Activated T-cell treated with anti-CD3 and anti-CD28 coated beads for 4 hours (primary cell): ENCODE measurements around the gene KLF2.
"Not testable (repeated sequence)": the region's sequence is repeated elsewhere in the genome, so short reads cannot be mapped to it uniquely, and the experiment has no call there.

ENCODE experiments used
- DNase-seq: peaks from one replicate; pipeline ENCODE4 v3.0.0-alpha.2; 2020

KLF2 gene

DNA sequence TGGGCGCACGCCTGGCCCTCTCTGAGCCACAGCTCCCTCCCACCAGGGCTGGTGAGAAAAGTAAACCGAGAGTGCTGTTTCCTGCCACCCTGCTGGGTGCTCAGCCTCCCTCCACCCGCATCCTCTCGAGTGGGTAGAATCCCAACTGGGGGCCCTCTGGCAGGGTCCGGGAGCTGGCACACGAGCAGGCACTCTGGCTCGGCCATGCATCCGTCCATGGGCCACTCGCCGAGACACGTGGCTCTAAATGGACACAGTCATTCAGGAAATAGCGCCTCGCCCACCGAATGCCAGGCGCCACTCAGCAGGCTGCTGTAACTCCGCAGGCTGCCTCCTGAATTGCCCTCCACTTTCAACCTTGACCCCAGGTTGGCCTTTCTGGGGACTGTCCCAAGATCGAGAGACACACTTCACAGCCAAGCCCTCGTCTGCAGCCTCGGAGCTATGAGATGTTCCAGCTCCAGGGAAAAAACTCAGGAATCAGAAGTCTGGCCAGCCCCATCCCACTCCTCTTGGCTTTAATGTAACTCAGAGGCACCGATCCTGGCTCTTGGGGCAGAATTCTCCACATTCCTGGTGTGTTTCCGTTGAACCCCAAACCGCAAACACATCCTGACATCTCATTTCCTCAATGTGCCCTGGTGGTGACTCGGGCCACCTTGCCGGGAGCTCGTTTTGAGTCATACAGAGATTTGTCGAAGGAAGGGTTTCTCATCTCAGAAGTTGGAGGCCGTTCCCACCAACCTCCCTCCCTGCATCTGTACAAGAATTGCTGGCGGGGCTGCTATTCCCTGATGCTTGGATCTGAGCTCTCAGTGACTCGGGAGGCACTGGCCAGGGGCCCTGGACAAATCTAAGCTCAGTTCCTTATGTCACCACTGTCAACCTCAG, 14.1 kb downstream of the KLF2 start:
- no peak for DNase-seq

DNA sequence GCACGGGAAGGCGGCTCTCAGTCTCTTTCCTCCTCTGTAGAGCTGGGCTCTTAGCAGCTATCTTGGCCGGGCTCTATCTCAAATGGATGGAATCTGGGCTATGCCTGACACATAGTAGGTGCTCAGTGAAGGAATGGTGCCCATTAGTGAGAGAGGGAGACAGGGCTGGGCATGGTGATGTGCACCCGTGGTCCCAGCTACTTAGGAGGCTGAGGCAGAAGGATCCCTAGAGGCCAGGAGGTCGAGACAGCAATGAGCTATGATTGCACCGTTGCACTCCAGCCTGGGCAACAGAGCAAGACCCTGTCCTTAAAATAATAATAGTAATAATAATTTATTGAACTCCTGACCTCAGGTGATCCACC, 14.7 kb downstream of the KLF2 start:
- no peak for DNase-seq

- DNase-seq: no peak
Observed at GRCh38 chr19:16340092-16340491, 15.5 kb downstream of the KLF2 start.

- DNase-seq: no peak
Observed at GRCh38 chr19:16340654-16341053, 16.0 kb downstream of the KLF2 start.

- no peak for DNase-seq
Observed at GRCh38 chr19:16342002-16342715, 17.5 kb downstream of the KLF2 start.

- DNase-seq: no peak
Observed at GRCh38 chr19:16343156-16343555, 18.5 kb downstream of the KLF2 start.

GRCh38 chr19:16345457-16345856, 20.8 kb downstream of the KLF2 start:
- DNase-seq: no peak

GRCh38 chr19:16347099-16347498, 22.5 kb downstream of the KLF2 start:
- DNase-seq: not testable (repeated sequence)

- no peak for DNase-seq
Observed at GRCh38 chr19:16347706-16348105, 23.1 kb downstream of the KLF2 start.

DNA sequence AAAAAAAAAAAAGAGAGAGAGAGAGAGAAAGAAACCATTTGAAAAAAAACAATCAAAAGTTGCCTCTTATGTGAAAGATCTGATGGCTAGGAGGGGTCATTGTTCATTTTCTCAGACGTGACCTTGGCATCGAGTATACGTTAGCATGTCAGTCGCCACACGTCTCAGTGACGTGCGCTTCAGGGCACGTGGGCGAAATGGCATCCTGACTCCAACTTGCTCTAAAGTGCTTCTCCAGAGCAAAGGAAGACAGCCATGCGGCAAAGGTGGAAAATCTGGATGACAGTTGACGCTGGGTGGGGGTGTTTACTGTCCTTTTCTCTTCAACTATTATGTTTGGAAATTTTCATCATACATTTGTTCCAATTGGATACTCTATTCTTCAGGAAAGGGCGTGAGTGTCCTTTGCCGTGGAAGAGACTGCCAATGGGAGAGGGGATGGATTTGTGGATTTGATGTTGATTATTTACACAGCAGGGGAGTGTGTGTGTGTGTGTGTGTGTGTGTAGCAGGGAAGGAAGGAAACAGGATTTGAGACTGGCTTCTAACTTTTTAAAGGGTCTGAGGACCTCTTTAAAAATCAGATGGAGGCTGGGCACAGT, 25.0 kb downstream of the KLF2 start:
- DNase-seq: no peak

- no peak for DNase-seq
Observed at GRCh38 chr19:16351133-16351809, 26.6 kb downstream of the KLF2 start.

GRCh38 chr19:16355293-16356043, 30.8 kb downstream of the KLF2 start:
- DNase-seq: no peak

- no peak for DNase-seq
Observed at GRCh38 chr19:16358456-16358855, 33.8 kb downstream of the KLF2 start.

DNA sequence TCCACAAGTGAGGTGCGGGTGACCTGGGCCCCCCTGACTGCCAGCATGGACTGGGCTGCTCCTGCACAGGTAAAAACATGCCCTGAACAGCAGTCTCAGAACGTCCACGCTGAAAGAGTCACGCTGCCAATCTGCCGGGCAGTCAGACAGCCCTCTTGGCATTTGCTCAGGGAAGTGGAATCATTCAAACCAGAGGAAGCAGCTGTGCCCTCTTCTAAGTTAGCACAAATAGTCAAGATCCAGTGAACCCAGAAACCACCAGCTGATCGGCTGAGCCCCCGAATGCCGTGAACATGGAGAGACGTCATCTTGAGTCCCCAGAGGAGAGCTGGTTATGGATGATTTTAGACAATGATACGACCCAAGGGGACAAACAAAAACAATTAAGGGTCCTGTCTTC, 34.4 kb downstream of the KLF2 start:
- no peak for DNase-seq

- no peak for DNase-seq
Observed at GRCh38 chr19:16359964-16360363, 35.3 kb downstream of the KLF2 start.

- DNase-seq: no peak
Observed at GRCh38 chr19:16360738-16361137, 36.1 kb downstream of the KLF2 start.

GRCh38 chr19:16361254-16361653, 36.6 kb downstream of the KLF2 start:
- DNase-seq: no peak

GRCh38 chr19:16361926-16362325, 37.3 kb downstream of the KLF2 start:
- no peak for DNase-seq

GRCh38 chr19:16363133-16363851, 38.7 kb downstream of the KLF2 start:
- no peak for DNase-seq

DNA sequence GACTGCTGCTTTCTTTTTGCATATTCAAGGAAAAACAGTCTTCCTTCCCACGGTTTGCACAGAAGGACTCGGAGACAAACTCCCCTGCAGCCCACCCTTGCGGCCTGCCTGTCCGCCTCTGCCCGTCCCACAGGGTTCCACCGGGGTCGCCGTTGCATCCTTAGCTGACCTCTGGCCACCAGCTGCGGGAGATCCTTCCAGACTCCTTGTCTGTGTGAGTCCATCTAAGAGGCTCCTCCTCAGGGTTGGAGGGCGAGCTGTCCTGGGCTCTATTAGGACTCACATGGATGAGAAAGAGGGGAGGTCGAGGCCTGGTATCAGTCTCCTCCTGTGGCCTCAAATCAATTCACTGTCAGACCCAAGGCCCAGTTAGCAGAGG, 39.2 kb downstream of the KLF2 start:
- DNase-seq: no peak

DNA sequence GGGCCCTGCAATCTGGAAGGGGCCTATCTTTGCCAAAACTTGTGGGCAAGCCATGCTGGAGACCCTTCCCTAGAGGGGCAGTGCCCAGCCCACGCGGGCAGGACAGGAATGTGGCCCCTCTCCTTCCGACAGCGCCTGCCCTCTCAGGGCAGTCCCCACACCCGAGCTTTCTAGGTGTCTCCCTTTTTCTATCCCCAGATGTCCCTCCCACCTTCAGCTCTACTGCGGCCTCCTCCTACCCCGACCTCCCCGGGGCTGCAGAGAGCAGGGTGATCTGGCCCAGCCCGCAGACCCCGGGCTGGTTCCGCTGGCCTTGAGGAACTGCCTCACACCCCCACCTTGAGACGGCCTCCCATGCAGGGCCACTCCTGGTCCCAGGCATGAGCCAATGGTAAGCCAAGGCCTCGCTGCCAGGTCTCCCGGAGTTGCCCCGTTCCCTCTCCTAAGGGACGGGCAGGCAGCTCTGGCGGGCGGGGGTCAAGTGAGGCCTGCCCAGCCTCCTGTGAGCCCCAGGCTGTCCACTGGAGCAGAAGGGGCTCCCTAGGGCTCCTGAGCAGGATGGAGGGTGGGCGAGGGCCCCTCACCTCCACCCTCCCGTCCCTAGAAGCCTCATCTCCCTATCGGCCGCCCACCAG, 39.7 kb downstream of the KLF2 start:
- DNase-seq: no peak
